Heart left ventricle (tissue), 16 donors: Measurements from ENCODE around the gene KCTD11. TPM values are rescaled to one million over a fixed set of nuclear protein-coding genes. Genes with fewer than 3 reads are reported as not detected.
"Not testable (repeated sequence)": the region's sequence is repeated elsewhere in the genome, so short reads cannot be mapped to it uniquely, and the experiment has no call there.

Source experiments
- ATAC-seq, 4 donors: fragments of 200-7000 bp; cut with Tn5 transposase; one replicate each; pipeline ENCODE4 v1.9.1; 2020 to 2022; ENCODE audit warnings: moderate library complexity in 4 of 4, mild to moderate bottlenecking in 3 of 4, moderate number of reproducible peaks in 1 of 4
- DNase-seq, 5 donors: peaks; one replicate each; pipeline ENCODE4 v3.0.0-alpha.2; 2020
- H3K27ac ChIP-seq, 12 donors: fragments of 200-600 bp; sonication (generic) in 4 of 12; one replicate each; pipeline versions ENCODE4 v1.5.0 to v1.8.0; 2016 to 2022; ENCODE audit warnings: mild to moderate bottlenecking in 2 of 12
- H3K27me3 ChIP-seq, 9 donors: fragments of 200-600 bp; sonication (generic) in 2 of 9; one replicate each; pipeline versions ENCODE4 v1.5.1 to v1.8.0; 2016 to 2022; ENCODE audit warnings: mild to moderate bottlenecking in 3 of 9
- H3K36me3 ChIP-seq, 9 donors: fragments of 200-600 bp; sonication (generic) in 2 of 9; one replicate each; pipeline versions ENCODE4 v1.5.0 to v1.8.0; 2018 to 2022; ENCODE audit warnings: mild to moderate bottlenecking in 2 of 9
- H3K4me1 ChIP-seq, 12 donors: fragments of 200-600 bp; sonication (generic) in 4 of 12; one replicate each; pipeline versions ENCODE4 v1.5.0 to v1.8.0; 2016 to 2022; ENCODE audit warnings: mild to moderate bottlenecking in 3 of 12
- H3K4me3 ChIP-seq, 12 donors: fragments of 200-600 bp; sonication (generic) in 4 of 12; one replicate each; pipeline versions ENCODE4 v1.5.0 to v1.8.0; 2017 to 2022; ENCODE audit warnings: mild to moderate bottlenecking in 9 of 12, moderate library complexity in 4 of 12
- H3K9me3 ChIP-seq, 12 donors: fragments of 200-600 bp; sonication (generic) in 4 of 12; one replicate each; pipeline versions ENCODE4 v1.5.0 to v1.8.0; 2016 to 2022; ENCODE audit warnings: mild to moderate bottlenecking in 1 of 12
- POLR2A ChIP-seq, 2 donors: fragments of 450-650 bp; IDR thresholded peaks; one replicate each; pipeline ENCODE4 v1.6.1; 2017; ENCODE audit warnings: antibody characterized with exemption in 2 of 2, mild to moderate bottlenecking in 2 of 2, moderate library complexity in 2 of 2
- WGBS, 4 donors: extraction: QIAGEN DNeasy Blood & Tissue Kit in 2 of 4; methylation state at CpG; one replicate each; pipeline versions ENCODE4 v1.1.5 to v1.1.7; 2013 to 2018; 5-methylcytosine and 5-hydroxymethylcytosine counted together
- intact Hi-C, 10 donors: fragments of 100-400 bp; cut with DNase I; formaldehyde crosslinking; loops; one replicate each; pipeline versions ENCODE4 v1.11.1 to v1.14.2; 2022
- polyA plus RNA-seq, 2 donors: library from polyadenylated mRNA; stranded (reverse); fragments of 200-250 nt; gene quantifications; one replicate each; pipeline ENCODE4 v1.2.3, GENCODE V29; 2013
- total RNA-seq, 9 donors: library from RNA; depleted of rRNA in 2 of 9; stranded (reverse); fragments of >200 nt in 2 of 9; fragmentation: NEBNext Ultra II Directional in 3 of 9; extraction: Animal tissue kit (Norgen Biotek cat#: 25700) in 3 of 9; gene quantifications; one replicate each; pipeline versions ENCODE4 v1.1.0 to v1.2.4, GENCODE V29; 2016 to 2023
- TF ChIP-seq, protein P1 (sequence below), 12 donors: fragments of 200-600 bp; sonication (generic) in 4 of 12; IDR thresholded peaks; one replicate each; pipeline versions ENCODE4 v1.5.0 to v1.8.0; 2018 to 2022; ENCODE audit warnings: antibody characterized with exemption in 12 of 12, mild to moderate bottlenecking in 5 of 12
- donor health status: ischemic (EF 13 %, LVEDD 7.1; RV severe dilation, severe dysfunction).
- donor health status: healthy with polysubstance abuse.
- donor health status: DM: no; HTN: yes; CAD: no.
- donor health status: DM: no; HTN: no; CAD: no.
- donor health status: ischemic (EF 25% LVEDD 6.9; RV normal size, moderate dysfunction).
- donor health status: ischemic (EF 25% LVEDD 5.7; RV mildly dilated, moderate dysfunction).
- donor health status: healthy.
- donor health status: DM: yes; HTN: yes; CAD: no.
- donor health status: ischemic (EF 35%, LVEDD 5.7; RV mildly dilated, moderate dysfunction).
- donor health status: nonischemic (EF 11% LVEDD 7.7; RV severe dilation, severe dysfunction).
- donor health status: DM: yes; HTN: yes; CAD: no.
- donor health status: PGD.
- donor health status: ischemic (EF 29% LVEDD 5.4; RV normal size, mild dysfunction).
- donor health status: nonischemic (EF 23%, LVEDD 6.1; RV moderate dilation, normal function).

Gene KCTD11
- total and polyA plus RNA-seq, 11 donors = 3.4 to 9.6 (median 6.4) TPM

DNA sequence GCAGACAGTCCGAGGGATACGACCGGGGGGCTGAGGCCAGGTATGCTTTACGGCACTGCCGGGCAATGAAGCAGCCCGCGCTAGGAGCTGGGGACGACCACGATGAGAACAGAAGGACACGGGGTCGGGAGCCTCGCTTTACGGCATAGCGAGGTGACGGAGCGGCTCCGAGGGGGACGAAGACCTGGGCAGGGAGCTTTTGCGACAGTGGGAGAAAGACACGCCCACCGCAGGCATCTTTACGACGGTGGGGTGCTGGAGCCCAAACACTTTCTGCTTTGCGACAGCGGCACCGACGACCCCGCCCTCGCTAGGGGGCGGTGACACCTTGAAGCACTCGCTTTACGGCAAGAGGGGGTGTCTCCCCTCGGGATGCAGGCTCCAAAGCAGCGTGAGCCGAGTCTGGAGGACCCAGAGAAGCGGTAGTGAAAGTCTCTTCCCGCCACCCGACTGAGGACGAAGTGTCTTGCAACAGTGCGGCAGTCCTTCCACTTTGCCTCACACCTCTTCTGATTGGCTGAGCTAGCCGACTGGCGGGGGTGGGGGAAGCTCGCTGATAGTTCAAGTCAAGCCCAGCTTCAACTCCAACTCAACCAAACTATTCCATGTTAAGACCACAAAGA is 22.5 kb upstream of the KCTD11 start:
- Histone ChIP-seq H3K27ac (peak overlapping the region; percentile 81 to 97 (median 90)), H3K9me3 (no peaks in the 10 kb centered on the region), H3K36me3 (peaks cover 0 to 24% (median 20%) of the 10 kb centered on the region in 9 donors), H3K27me3 (peaks cover 0 to 7% (median 0%) of the 10 kb centered on the region in 9 donors), H3K4me1 (peaks cover 0 to 24% (median 16%) of the 10 kb centered on the region in 12 donors), H3K4me3 (peak overlapping the region; percentile 67 to 95 (median 90))
- DNase-seq = peak; percentile 98 to 100 (median 99)
- peak in 1 of 2 donors; percentile 62 for TF ChIP-seq POLR2A (IDR thresholded peaks at IDR 0.05)
- TF ChIP-seq, protein P1, sequence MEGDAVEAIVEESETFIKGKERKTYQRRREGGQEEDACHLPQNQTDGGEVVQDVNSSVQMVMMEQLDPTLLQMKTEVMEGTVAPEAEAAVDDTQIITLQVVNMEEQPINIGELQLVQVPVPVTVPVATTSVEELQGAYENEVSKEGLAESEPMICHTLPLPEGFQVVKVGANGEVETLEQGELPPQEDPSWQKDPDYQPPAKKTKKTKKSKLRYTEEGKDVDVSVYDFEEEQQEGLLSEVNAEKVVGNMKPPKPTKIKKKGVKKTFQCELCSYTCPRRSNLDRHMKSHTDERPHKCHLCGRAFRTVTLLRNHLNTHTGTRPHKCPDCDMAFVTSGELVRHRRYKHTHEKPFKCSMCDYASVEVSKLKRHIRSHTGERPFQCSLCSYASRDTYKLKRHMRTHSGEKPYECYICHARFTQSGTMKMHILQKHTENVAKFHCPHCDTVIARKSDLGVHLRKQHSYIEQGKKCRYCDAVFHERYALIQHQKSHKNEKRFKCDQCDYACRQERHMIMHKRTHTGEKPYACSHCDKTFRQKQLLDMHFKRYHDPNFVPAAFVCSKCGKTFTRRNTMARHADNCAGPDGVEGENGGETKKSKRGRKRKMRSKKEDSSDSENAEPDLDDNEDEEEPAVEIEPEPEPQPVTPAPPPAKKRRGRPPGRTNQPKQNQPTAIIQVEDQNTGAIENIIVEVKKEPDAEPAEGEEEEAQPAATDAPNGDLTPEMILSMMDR (IDR thresholded peaks at IDR 0.05) = peak in 3 of 12 donors; percentile 14 to 35 (median 35)
- ATAC-seq = peak; percentile 89 to 92 (median 91)
- WGBS, 4 donors = 0 to 1% (median 0%) methylated on average over 11 to 43 of the region's 43 CpGs
- intact Hi-C loops = loop anchor here in 1 of 10 donors (2.0 kb wide), 1 partner anchor 21 kb away; no protein-coding TSS in a partner anchor

DNA sequence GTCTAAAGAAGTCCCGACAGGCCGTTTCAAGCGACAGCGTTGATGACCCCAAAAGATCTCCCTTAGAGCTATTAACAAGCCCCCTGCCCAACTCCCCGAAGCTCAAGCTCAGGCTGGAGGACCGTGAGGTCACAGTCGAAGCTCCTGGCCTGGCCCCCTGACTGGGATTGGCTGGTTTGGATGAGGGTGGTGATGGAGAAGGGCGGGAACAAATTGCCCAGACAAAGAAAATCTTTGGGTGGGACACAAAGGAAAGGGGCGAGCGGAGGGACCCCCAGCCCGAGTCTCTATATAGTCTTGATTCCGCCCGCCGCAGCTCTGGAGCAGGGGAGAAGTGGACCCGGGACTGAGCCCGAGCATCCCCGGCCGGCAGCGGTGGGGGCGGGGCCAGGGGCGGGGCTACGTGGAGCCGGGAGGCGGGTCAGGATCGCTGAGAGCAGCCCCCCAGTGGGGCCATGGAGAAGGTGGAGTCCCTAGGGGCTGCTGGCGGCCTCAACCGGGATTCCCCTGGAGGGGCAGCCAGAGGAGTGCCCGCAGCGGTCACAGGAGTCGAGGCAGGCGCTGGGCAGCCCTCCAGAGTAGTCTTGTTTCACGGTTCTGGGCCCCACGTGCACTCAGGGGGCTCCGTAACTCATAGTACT is 21.8 kb upstream of the KCTD11 start:
- 0 to 1% (median 0%) methylated on average over 27 to 34 of the region's 34 CpGs for WGBS, 4 donors
- H3K9me3 ChIP-seq = no peaks in the 10 kb centered on the region

DNA sequence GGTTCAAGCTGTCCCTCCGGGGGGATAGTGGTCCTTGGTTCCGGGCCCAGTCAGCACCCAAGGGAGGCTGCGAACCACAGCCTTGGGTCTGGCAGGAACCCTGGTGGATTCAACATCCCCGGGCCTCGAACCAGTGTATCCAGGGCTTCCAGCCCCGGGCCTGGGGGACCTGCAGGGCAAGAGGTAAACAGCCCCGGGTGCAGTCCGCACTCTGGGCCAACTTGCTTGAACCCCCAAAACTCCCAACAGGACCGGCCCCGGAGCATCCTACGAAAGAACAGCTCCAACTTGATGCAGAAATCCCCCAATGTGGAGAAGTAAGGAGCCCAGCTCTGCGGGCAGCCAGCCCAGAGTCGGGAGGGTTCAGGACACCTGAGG is 21.3 kb upstream of the KCTD11 start:
- Histone ChIP-seq H3K27ac (peak overlapping the region in 11 of 12 donors; percentile 81 to 97 (median 90)), H3K4me1 (peaks cover 0 to 24% (median 16%) of the 10 kb centered on the region in 12 donors), H3K4me3 (peak overlapping the region; percentile 67 to 95 (median 90)), H3K9me3 (no peaks in the 10 kb centered on the region), H3K27me3 (peaks cover 0 to 19% (median 0%) of the 10 kb centered on the region in 9 donors), H3K36me3 (peaks cover 0 to 13% (median 11%) of the 10 kb centered on the region in 9 donors)
- intact Hi-C loops = loop anchor here in 1 of 10 donors (1.0 kb wide), 1 partner anchor 20 kb away; no protein-coding TSS in a partner anchor
- DNase-seq = no peak
- no peak for TF ChIP-seq POLR2A (IDR thresholded peaks at IDR 0.05)
- ATAC-seq = no peak
- 58 to 96% (median 67%) methylated on average over 6 to 13 of the region's 13 CpGs for WGBS, 4 donors

More for the DNA sequence above, 21.8 kb upstream of the KCTD11 start:
- Histone ChIP-seq H3K27me3 (peaks cover 0 to 14% (median 0%) of the 10 kb centered on the region in 9 donors), H3K4me3 (peak overlapping the region; percentile 67 to 95 (median 90)), H3K36me3 (peaks cover 0 to 18% (median 15%) of the 10 kb centered on the region in 9 donors), H3K4me1 (peaks cover 0 to 24% (median 16%) of the 10 kb centered on the region in 12 donors), H3K27ac (peak overlapping the region; percentile 81 to 97 (median 90))
- intact Hi-C loops = loop anchor here in 2 of 10 donors (1.0 to 2.0 kb wide), 2 partner anchors 20 to 21 kb away; no protein-coding TSS in a partner anchor
- peak; percentile 66 to 77 (median 72) for ATAC-seq
- peak; percentile 79 to 86 (median 83) for DNase-seq
- TF ChIP-seq, protein P1 (IDR thresholded peaks at IDR 0.05) = no peak
- no peak for TF ChIP-seq POLR2A (IDR thresholded peaks at IDR 0.05)

DNA sequence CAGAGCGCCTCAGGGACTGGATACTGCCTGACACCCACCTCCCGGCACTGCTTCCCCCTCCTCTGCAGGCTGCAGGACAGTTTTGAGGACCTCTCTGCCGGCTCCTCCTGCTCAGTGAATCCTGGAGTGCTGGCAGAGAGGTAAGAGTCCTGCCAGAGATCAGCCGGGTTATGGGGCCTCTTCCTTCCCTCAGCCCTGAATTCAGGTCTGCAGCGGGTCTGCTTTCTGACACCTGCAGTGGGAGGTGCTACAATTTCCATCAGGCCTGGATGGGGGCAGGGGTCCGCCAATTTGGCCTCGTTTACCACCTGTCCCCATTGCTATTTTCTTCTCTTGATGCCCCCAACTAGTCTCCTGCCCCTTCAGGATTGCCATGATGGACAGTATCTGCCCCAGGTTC is 19.9 kb upstream of the KCTD11 start:
- Histone ChIP-seq H3K9me3 (no peaks in the 10 kb centered on the region), H3K27me3 (peaks cover 0 to 34% (median 0%) of the 10 kb centered on the region in 9 donors), H3K36me3 (no peaks in the 10 kb centered on the region), H3K4me3 (no peak overlapping the region), H3K27ac (peak overlapping the region in 1 of 12 donors; percentile 37), H3K4me1 (peaks cover 0 to 33% (median 16%) of the 10 kb centered on the region in 12 donors)
- 47 to 59% (median 56%) methylated on average over 7 of the region's 7 CpGs for WGBS, 4 donors
- ATAC-seq (no peak), DNase-seq (no peak)
- intact Hi-C loops = no loop called here
- TF ChIP-seq POLR2A (IDR thresholded peaks at IDR 0.05) = no peak
- TF ChIP-seq, protein P1 (IDR thresholded peaks at IDR 0.05) = no peak

DNA sequence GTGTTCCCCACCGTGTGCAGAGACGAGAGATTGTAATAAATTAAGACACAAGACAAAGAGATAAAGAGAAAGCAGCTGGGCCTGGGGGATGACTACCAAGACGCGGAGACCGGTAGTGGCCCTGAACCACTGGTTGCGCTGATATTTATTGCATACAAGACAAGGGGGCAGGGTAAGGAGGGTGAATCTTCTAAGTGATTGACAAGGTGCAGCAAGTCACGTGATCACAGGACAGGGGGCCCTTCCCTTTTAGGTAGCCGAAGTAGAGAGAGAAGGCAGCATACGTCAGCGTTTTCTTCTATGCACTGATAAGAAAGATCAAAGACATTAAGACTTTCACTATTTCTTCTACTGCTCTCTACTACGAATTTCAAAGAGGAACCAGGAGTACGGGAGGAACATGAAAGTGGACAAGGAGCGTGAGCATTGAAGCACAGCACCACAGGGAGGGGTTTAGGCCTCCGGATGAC is 19.3 kb upstream of the KCTD11 start:
- H3K36me3 ChIP-seq, ATAC-seq, H3K4me3 ChIP-seq, DNase-seq, intact Hi-C loops, H3K9me3 ChIP-seq: not testable (repeated sequence)
- WGBS, 4 donors = 46 to 52% (median 48%) methylated on average over 14 of the region's 14 CpGs
- Histone ChIP-seq H3K4me1 (peaks cover 0 to 39% (median 16%) of the 10 kb centered on the region in 12 donors), H3K27me3 (peaks cover 0 to 35% (median 0%) of the 10 kb centered on the region in 9 donors), H3K27ac (peak overlapping the region in 1 of 12 donors; percentile 37)
